ENCODE measurements around the gene ACTL8.

ACTL8 gene

GRCh38 chr1:17851056-17851455 lies 95.9 kb downstream of the ACTL8 start:
- Histone ChIP-seq H3K4me3 (replicated peaks; ENCODE audit: insufficient read depth, low read length) (no peak overlapping the region), H3K27ac (replicated peaks) (no peak overlapping the region), H3K27me3 (ENCODE audit: insufficient read depth, poor library complexity, severe bottlenecking) (no peaks in the 10 kb centered on the region)
- no peak for TF ChIP-seq POLR2AphosphoS5 (IDR thresholded peaks at IDR 0.05; ENCODE audit: low read depth)
- TF ChIP-seq SPI1 (IDR thresholded peaks at IDR 0.05; ENCODE audit: borderline replicate concordance, low read depth) = no peak
- TF ChIP-seq CTCF (IDR thresholded peaks at IDR 0.05; ENCODE audit: insufficient read depth, low read length) = no peak
- TF ChIP-seq REST (IDR thresholded peaks at IDR 0.05; ENCODE audit: insufficient replicate concordance, low read depth) = no peak
- TF ChIP-seq GABPA (IDR thresholded peaks at IDR 0.05; ENCODE audit: low read depth) = no peak
- no peak for DNase-seq (ENCODE audit: low read depth in 1 of 2, low spot score in 1 of 2)

GRCh38 chr1:17852383-17852782 lies 97.2 kb downstream of the ACTL8 start:
- Histone ChIP-seq H3K4me3 (replicated peaks; ENCODE audit: insufficient read depth, low read length) (no peak overlapping the region), H3K27me3 (ENCODE audit: insufficient read depth, poor library complexity, severe bottlenecking) (no peaks in the 10 kb centered on the region), H3K27ac (replicated peaks) (no peak overlapping the region)
- no peak for DNase-seq (ENCODE audit: low read depth in 1 of 2, low spot score in 1 of 2)
- TF ChIP-seq CTCF (IDR thresholded peaks at IDR 0.05; ENCODE audit: insufficient read depth, low read length) (no peak), REST (IDR thresholded peaks at IDR 0.05; ENCODE audit: insufficient replicate concordance, low read depth) (no peak), GABPA (IDR thresholded peaks at IDR 0.05; ENCODE audit: low read depth) (no peak), SPI1 (IDR thresholded peaks at IDR 0.05; ENCODE audit: borderline replicate concordance, low read depth) (no peak), POLR2AphosphoS5 (IDR thresholded peaks at IDR 0.05; ENCODE audit: low read depth) (no peak)

GRCh38 chr1:17853241-17853935 lies 98.3 kb downstream of the ACTL8 start:
- TF ChIP-seq CTCF (IDR thresholded peaks at IDR 0.05; ENCODE audit: insufficient read depth, low read length) = no peak
- TF ChIP-seq SPI1 (IDR thresholded peaks at IDR 0.05; ENCODE audit: borderline replicate concordance, low read depth) = no peak
- Histone ChIP-seq H3K27ac (replicated peaks) (no peak overlapping the region), H3K27me3 (ENCODE audit: insufficient read depth, poor library complexity, severe bottlenecking) (no peaks in the 10 kb centered on the region), H3K4me3 (replicated peaks; ENCODE audit: insufficient read depth, low read length) (no peak overlapping the region)
- no peak for DNase-seq (ENCODE audit: low read depth in 1 of 2, low spot score in 1 of 2)
